Spleen (tissue), 11 donors: ENCODE results near the gene RTN4IP1. TPM values are rescaled to one million over a fixed set of nuclear protein-coding genes. Genes with fewer than 3 reads are reported as not detected.

ENCODE experiments used
- DNase-seq: peaks from one replicate; pipeline ENCODE4 v3.0.0-alpha.2; 2020
- H3K27ac ChIP-seq, 8 donors: fragments of 200-600 bp; sonication (generic) in 7 of 8; 1 replicate in 4 of 8; 2 replicates in 4 of 8; pipeline versions ENCODE4 v1.5.0 to v1.8.0; 2016 to 2021; ENCODE audit warnings: inconsistent platforms in 4 of 8, mild to moderate bottlenecking in 4 of 8, moderate library complexity in 1 of 8
- H3K27me3 ChIP-seq, 7 donors: fragments of 200-600 bp; sonication (generic) in 6 of 7; replicated peaks in 1 of 7; 1 replicate in 4 of 7; 2 replicates in 3 of 7; pipeline versions ENCODE4 v1.5.0 to v1.8.0; 2016 to 2021; ENCODE audit warnings: inconsistent platforms in 3 of 7, mild to moderate bottlenecking in 1 of 7
- H3K36me3 ChIP-seq, 6 donors: fragments of 200-600 bp; sonication (generic) in 5 of 6; 1 replicate in 4 of 6; 2 replicates in 2 of 6; pipeline versions ENCODE4 v1.5.0 to v1.8.0; 2016 to 2021; ENCODE audit warnings: inconsistent platforms in 2 of 6
- H3K4me1 ChIP-seq, 6 donors: fragments of 200-600 bp; sonication (generic) in 5 of 6; 1 replicate in 3 of 6; 2 replicates in 3 of 6; pipeline versions ENCODE4 v1.5.0 to v1.8.0; 2016 to 2021; ENCODE audit warnings: inconsistent platforms in 3 of 6
- H3K4me3 ChIP-seq, 8 donors: fragments of 200-600 bp; sonication (generic) in 7 of 8; 1 replicate in 4 of 8; 2 replicates in 4 of 8; pipeline versions ENCODE4 v1.5.0 to v1.8.0; 2016 to 2021; ENCODE audit warnings: inconsistent platforms in 4 of 8, mild to moderate bottlenecking in 4 of 8, moderate library complexity in 2 of 8
- H3K9me3 ChIP-seq, 8 donors: fragments of 200-600 bp; sonication (generic) in 7 of 8; 1 replicate in 4 of 8; 2 replicates in 4 of 8; pipeline versions ENCODE4 v1.5.0 to v1.8.0; 2016 to 2021; ENCODE audit warnings: inconsistent platforms in 4 of 8
- POLR2A ChIP-seq, 3 donors: fragments of 450-650 bp; IDR thresholded peaks; one replicate each; pipeline ENCODE4 v1.5.1; 2017; ENCODE audit warnings: antibody characterized with exemption in 3 of 3, mild to moderate bottlenecking in 1 of 3
- POLR2AphosphoS5 ChIP-seq, 3 donors: sonication (generic); formaldehyde crosslinking; IDR thresholded peaks; one replicate each; pipeline ENCODE4 v1.5.1; 2017; ENCODE audit warnings: antibody characterized with exemption in 3 of 3
- WGBS, 5 donors: extraction: QIAGEN DNeasy Blood & Tissue Kit in 3 of 5; methylation state at CpG; one replicate each; pipeline versions ENCODE4 v1.1.5 to v1.1.7; 2013 to 2018; 5-methylcytosine and 5-hydroxymethylcytosine counted together
- intact Hi-C: fragments of 100-400 bp; cut with DNase I; formaldehyde crosslinking; loops from one replicate; pipeline ENCODE4 v1.15.0; 2023; ENCODE audit warnings: low total_unique reads
- polyA plus RNA-seq, 3 donors: library from polyadenylated mRNA; stranded (reverse); fragments of 200-250 nt; gene quantifications; one replicate each; pipeline ENCODE4 v1.2.1, GENCODE V29; 2013
- total RNA-seq, 7 donors: library from RNA; depleted of rRNA in 3 of 7; stranded (reverse); fragments of >200 nt in 3 of 7; fragmentation: NEBNext Ultra II Directional in 4 of 7; extraction: Animal tissue kit (Norgen Biotek cat#: 25700) in 4 of 7; gene quantifications; one replicate each; pipeline versions ENCODE4 v1.1.0 to v1.2.1, GENCODE V29; 2016 to 2021
- TF ChIP-seq, protein P1 (sequence below), 11 experiments: fragments of 200-600 bp in 7 of 11; fragments of 450-650 bp in 4 of 11; sonication (generic) in 4 of 11; IDR thresholded peaks in 8 of 11; conservative IDR thresholded peaks in 3 of 11; 1 replicate in 7 of 11; 2 replicates in 4 of 11; pipeline versions ENCODE4 v1.4.0 to v1.8.0; 2016 to 2021; ENCODE audit warnings: antibody characterized with exemption in 11 of 11, inconsistent platforms in 4 of 11, mild to moderate bottlenecking in 1 of 11
- donor health status: healthy with polysubstance abuse.
- donor health status: DM: no; HTN: no; CAD: no; lungs with moderate emphysema.
- donor health status: DM: no; HTN: no; CAD: no.
- donor health status: Bipolar disorder and iron deficiency.
- donor health status: healthy.
- donor health status: DM: no; HTN: no; CAD: no.
- donor health status: DM: yes; HTN: yes; CAD: no.

Gene RTN4IP1
- total and polyA plus RNA-seq, 10 donors: 3.9 to 9.1 (median 6.6) TPM

GRCh38 chr6:106613590-106613989 lies 15.7 kb downstream of the RTN4IP1 start:
- no peaks in the 10 kb centered on the region for H3K27me3 ChIP-seq

DNA sequence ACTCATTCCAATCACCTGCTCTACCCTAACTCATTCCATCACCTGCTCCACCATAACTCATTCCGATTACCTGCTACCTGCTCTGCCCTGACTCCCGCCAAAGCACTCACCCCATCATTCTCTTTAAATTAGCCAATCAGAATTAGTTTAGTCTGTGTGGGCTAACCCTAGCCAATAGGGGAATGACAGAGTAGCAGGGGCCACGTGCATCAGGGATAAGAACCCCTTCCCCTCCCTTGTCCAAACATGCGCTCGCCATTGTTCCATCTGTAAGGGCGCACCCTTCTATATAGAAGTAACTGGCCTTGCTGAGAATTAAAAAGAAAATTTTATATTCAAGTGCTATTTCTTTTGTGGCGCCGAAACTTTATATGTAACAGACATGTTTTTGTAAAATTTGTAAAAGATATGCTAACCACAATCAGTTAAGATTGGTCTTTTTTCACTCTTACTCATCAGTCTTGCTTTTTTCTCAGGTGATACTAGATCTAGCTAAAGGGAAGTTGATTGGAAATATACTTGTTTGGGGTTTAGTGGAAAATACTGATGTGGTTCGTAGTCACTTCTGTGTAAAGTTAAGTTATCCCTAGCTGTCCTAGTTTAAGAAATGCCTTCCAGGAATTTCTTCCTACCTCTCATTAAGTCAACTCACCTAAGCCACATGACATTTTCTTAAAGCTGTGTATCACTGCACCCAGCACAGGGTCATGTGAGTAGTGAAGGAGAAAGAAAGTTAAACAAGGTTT lies 16.5 kb downstream of the RTN4IP1 start:
- TF ChIP-seq POLR2AphosphoS5 (IDR thresholded peaks at IDR 0.05) (no peak), POLR2A (IDR thresholded peaks at IDR 0.05) (no peak)
- TF ChIP-seq, protein P1, sequence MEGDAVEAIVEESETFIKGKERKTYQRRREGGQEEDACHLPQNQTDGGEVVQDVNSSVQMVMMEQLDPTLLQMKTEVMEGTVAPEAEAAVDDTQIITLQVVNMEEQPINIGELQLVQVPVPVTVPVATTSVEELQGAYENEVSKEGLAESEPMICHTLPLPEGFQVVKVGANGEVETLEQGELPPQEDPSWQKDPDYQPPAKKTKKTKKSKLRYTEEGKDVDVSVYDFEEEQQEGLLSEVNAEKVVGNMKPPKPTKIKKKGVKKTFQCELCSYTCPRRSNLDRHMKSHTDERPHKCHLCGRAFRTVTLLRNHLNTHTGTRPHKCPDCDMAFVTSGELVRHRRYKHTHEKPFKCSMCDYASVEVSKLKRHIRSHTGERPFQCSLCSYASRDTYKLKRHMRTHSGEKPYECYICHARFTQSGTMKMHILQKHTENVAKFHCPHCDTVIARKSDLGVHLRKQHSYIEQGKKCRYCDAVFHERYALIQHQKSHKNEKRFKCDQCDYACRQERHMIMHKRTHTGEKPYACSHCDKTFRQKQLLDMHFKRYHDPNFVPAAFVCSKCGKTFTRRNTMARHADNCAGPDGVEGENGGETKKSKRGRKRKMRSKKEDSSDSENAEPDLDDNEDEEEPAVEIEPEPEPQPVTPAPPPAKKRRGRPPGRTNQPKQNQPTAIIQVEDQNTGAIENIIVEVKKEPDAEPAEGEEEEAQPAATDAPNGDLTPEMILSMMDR (IDR thresholded peaks at IDR 0.05 in 8 of 11, conservative IDR thresholded peaks at IDR 0.05 in 3 of 11): no peak
- H3K4me3 ChIP-seq: no peak overlapping the region
- no peaks in the 10 kb centered on the region for H3K27me3 ChIP-seq
- 87 to 94% (median 90%) methylated on average over 9 of the region's 9 CpGs for WGBS, 5 donors
- no peak for DNase-seq
- peaks cover 0 to 44% (median 3%) of the 10 kb centered on the region in 6 donors for H3K4me1 ChIP-seq
- intact Hi-C loops: no loop called here
- peaks cover 0 to 49% (median 1%) of the 10 kb centered on the region in 6 donors for H3K36me3 ChIP-seq
- no peaks in the 10 kb centered on the region for H3K9me3 ChIP-seq
- no peak overlapping the region for H3K27ac ChIP-seq

More at GRCh38 chr6:106613590-106613989, 15.7 kb downstream of the RTN4IP1 start:
- H3K4me3 ChIP-seq: no peak overlapping the region
- H3K36me3 ChIP-seq: peaks cover 0 to 54% (median 2%) of the 10 kb centered on the region in 6 donors
- no peak overlapping the region for H3K27ac ChIP-seq
- TF ChIP-seq, protein P1 (IDR thresholded peaks at IDR 0.05 in 8 of 11, conservative IDR thresholded peaks at IDR 0.05 in 3 of 11): no peak
- TF ChIP-seq POLR2A (IDR thresholded peaks at IDR 0.05) (no peak), POLR2AphosphoS5 (IDR thresholded peaks at IDR 0.05) (no peak)
- DNase-seq: no peak
- H3K9me3 ChIP-seq: no peaks in the 10 kb centered on the region
- intact Hi-C loops: no loop called here
- H3K4me1 ChIP-seq: peaks cover 0 to 37% (median 0%) of the 10 kb centered on the region in 6 donors
- WGBS, 5 donors: 87 to 100% (median 93%) methylated on average over 1 of the region's 1 CpG

DNA sequence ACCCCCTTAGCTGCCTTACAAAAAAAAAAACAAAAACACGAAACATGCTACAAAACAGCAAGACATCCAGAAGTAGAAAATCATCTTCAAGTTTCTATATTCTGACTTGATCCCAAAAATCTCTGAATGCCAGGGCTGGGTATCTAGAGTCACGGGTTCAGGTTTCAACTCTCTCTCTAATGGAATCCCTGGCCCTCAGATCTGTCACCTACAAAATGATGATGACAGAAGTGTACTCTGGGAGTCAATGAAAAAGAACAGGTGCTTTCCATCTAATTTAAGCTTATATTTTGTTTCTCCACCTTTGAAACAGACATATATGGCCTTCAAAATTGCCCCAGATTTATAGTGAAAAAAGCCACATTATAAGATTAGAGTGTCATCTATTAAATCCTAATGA lies 18.3 kb downstream of the RTN4IP1 start:
- WGBS, 5 donors: 93 to 99% (median 96%) methylated on average over 2 of the region's 2 CpGs
- no peak overlapping the region for H3K4me3 ChIP-seq
- no peaks in the 10 kb centered on the region for H3K27me3 ChIP-seq
- H3K27ac ChIP-seq: no peak overlapping the region
- DNase-seq: no peak
- peaks cover 0 to 33% (median 1%) of the 10 kb centered on the region in 6 donors for H3K36me3 ChIP-seq
- TF ChIP-seq POLR2A (IDR thresholded peaks at IDR 0.05) (no peak), POLR2AphosphoS5 (IDR thresholded peaks at IDR 0.05) (no peak)
- TF ChIP-seq, protein P1 (IDR thresholded peaks at IDR 0.05 in 8 of 11, conservative IDR thresholded peaks at IDR 0.05 in 3 of 11): no peak
- peaks cover 0 to 49% (median 3%) of the 10 kb centered on the region in 6 donors for H3K4me1 ChIP-seq
- intact Hi-C loops: no loop called here
- H3K9me3 ChIP-seq: no peaks in the 10 kb centered on the region

- H3K4me3 ChIP-seq: no peak overlapping the region
- H3K4me1 ChIP-seq: peaks cover 0 to 44% (median 3%) of the 10 kb centered on the region in 6 donors
- intact Hi-C loops: loop anchor here (5.0 kb wide), 1 partner anchor 368 kb away; no protein-coding TSS in a partner anchor
- no peaks in the 10 kb centered on the region for H3K27me3 ChIP-seq
- TF ChIP-seq POLR2AphosphoS5 (IDR thresholded peaks at IDR 0.05): no peak
- no peak for TF ChIP-seq POLR2A (IDR thresholded peaks at IDR 0.05)
- TF ChIP-seq, protein P1 (IDR thresholded peaks at IDR 0.05 in 8 of 11, conservative IDR thresholded peaks at IDR 0.05 in 3 of 11): peak in 8 of 11 experiments; percentile 20 to 58 (median 43)
- H3K27ac ChIP-seq: no peak overlapping the region
- peaks cover 0 to 36% (median 1%) of the 10 kb centered on the region in 6 donors for H3K36me3 ChIP-seq
- WGBS, 5 donors: 80 to 84% (median 82%) methylated on average over 6 of the region's 6 CpGs
- no peak for DNase-seq
- H3K9me3 ChIP-seq: no peaks in the 10 kb centered on the region
These were observed 19.6 kb downstream of the RTN4IP1 start for GRCh38 chr6:106609699-106610098.
